Activated T-helper 1 cell treated with anti-CD3 and anti-CD28 coated beads, Interleukin-12 subunit alpha, Interleukin-12 subunit beta, Interleukin-2, Interleukin-4 antibody, amounts not matched to agents 30 ng/mL and 10 ng/mL and 1 ng/mL, durations not matched to agents 14 hours and 24 hours and 36 hours (primary cell): ENCODE data around the gene MOB3C. TPM values are rescaled to one million over a fixed set of nuclear protein-coding genes. Genes with fewer than 3 reads are reported as not detected.

Experiments
- DNase-seq: peaks from one replicate; pipeline ENCODE4 v3.0.0; 2021; ENCODE audit warnings: low spot score
- H3K27ac Mint-ChIP-seq: one replicate; pipeline ENCODE4 v1.8.0; 2021; ENCODE audit warnings: mild to moderate bottlenecking, mixed read lengths
- H3K27me3 Mint-ChIP-seq: one replicate; pipeline ENCODE4 v1.8.0; 2022; ENCODE audit warnings: mild to moderate bottlenecking, moderate library complexity, mixed read lengths; ENCODE audit not compliant: insufficient read depth
- H3K36me3 Mint-ChIP-seq: one replicate; pipeline ENCODE4 v1.8.0; 2021; ENCODE audit warnings: low read depth, mixed read lengths
- H3K4me1 Mint-ChIP-seq: one replicate; pipeline ENCODE4 v1.8.0; 2021; ENCODE audit warnings: low read depth, mixed read lengths
- H3K4me3 Mint-ChIP-seq: one replicate; pipeline ENCODE4 v1.8.0; 2021; ENCODE audit warnings: mild to moderate bottlenecking, moderate library complexity, mixed read lengths
- H3K9me3 Mint-ChIP-seq: one replicate; pipeline ENCODE4 v1.8.0; 2021; ENCODE audit warnings: mixed read lengths
- intact Hi-C: fragments of 100-400 bp; cut with micrococcal nuclease; formaldehyde crosslinking; loops from one replicate; pipeline ENCODE4 v1.15.1; 2024
- total RNA-seq: library from RNA; stranded (reverse); gene quantifications from 2 replicates; pipeline ENCODE4 v1.2.3, GENCODE V29; 2022

MOB3C gene
- total RNA-seq, 1 donor from 2014 or later: 16.9 TPM

GRCh38 chr1:46612937-46613660, 3.5 kb downstream of the MOB3C start:
- H3K27me3 Mint-ChIP-seq: no peaks in the 10 kb centered on the region
- H3K27ac Mint-ChIP-seq: peak overlapping the region; percentile 19
- intact Hi-C loops: no loop called here
- no peak overlapping the region for H3K4me3 Mint-ChIP-seq
- no peaks in the 10 kb centered on the region for H3K9me3 Mint-ChIP-seq
- peaks cover 40% of the 10 kb centered on the region for H3K4me1 Mint-ChIP-seq
- peaks cover 35% of the 10 kb centered on the region for H3K36me3 Mint-ChIP-seq
- no peak for DNase-seq

- Mint-ChIP-seq H3K27me3 (no peaks in the 10 kb centered on the region), H3K4me3 (no peak overlapping the region), H3K27ac (no peak overlapping the region), H3K36me3 (peaks cover 39% of the 10 kb centered on the region), H3K9me3 (no peaks in the 10 kb centered on the region), H3K4me1 (peaks cover 30% of the 10 kb centered on the region)
- no peak for DNase-seq
- intact Hi-C loops: no loop called here
These were observed 4.9 kb downstream of the MOB3C start for GRCh38 chr1:46611691-46612221.

GRCh38 chr1:46607345-46608130, 9.1 kb downstream of the MOB3C start:
- H3K27ac Mint-ChIP-seq: peak overlapping the region; percentile 49
- H3K4me1 Mint-ChIP-seq: peaks cover 41% of the 10 kb centered on the region
- peaks cover 40% of the 10 kb centered on the region for H3K36me3 Mint-ChIP-seq
- no peaks in the 10 kb centered on the region for H3K9me3 Mint-ChIP-seq
- no peak for DNase-seq
- intact Hi-C loops: no loop called here
- H3K4me3 Mint-ChIP-seq: no peak overlapping the region
- H3K27me3 Mint-ChIP-seq: no peaks in the 10 kb centered on the region

GRCh38 chr1:46606255-46606965, 10.2 kb downstream of the MOB3C start:
- H3K36me3 Mint-ChIP-seq: peaks cover 42% of the 10 kb centered on the region
- H3K4me1 Mint-ChIP-seq: peaks cover 48% of the 10 kb centered on the region
- H3K27ac Mint-ChIP-seq: no peak overlapping the region
- H3K27me3 Mint-ChIP-seq: no peaks in the 10 kb centered on the region
- intact Hi-C loops: no loop called here
- H3K9me3 Mint-ChIP-seq: no peaks in the 10 kb centered on the region
- peak overlapping the region; percentile 61 for H3K4me3 Mint-ChIP-seq
- DNase-seq: no peak

- Mint-ChIP-seq H3K4me1 (peaks cover 60% of the 10 kb centered on the region), H3K36me3 (peaks cover 42% of the 10 kb centered on the region), H3K9me3 (no peaks in the 10 kb centered on the region), H3K27ac (peak overlapping the region; percentile 75), H3K4me3 (peak overlapping the region; percentile 91), H3K27me3 (no peaks in the 10 kb centered on the region)
- intact Hi-C loops: no loop called here
- DNase-seq: no peak
These were observed 11.4 kb downstream of the MOB3C start for GRCh38 chr1:46605232-46605631.

GRCh38 chr1:46603858-46604549, 12.6 kb downstream of the MOB3C start, which contains the start of gene MKNK1:
TSS of gene MKNK1 (minus strand) at chr1:46604268. CDS start at chr1:46583327, 20,941 bp downstream.
- intact Hi-C loops: loop anchor here (1.0 to 5.0 kb wide), 6 partner anchors 12 to 256 kb away; partner anchors contain the start of genes ATPAF1, EFCAB14 and MOB3C
- peak within 1 kb of the TSS; percentile 91 for H3K4me3 Mint-ChIP-seq
- peaks cover 35% of the 10 kb centered on the region for H3K36me3 Mint-ChIP-seq
- peak within 1 kb of the TSS; percentile 88 for H3K27ac Mint-ChIP-seq
- H3K27me3 Mint-ChIP-seq: no peaks in the 10 kb centered on the region
- peak; percentile 99 for DNase-seq
- peaks cover 67% of the 10 kb centered on the region for H3K4me1 Mint-ChIP-seq
- H3K9me3 Mint-ChIP-seq: no peaks in the 10 kb centered on the region

GRCh38 chr1:46603481-46603857, 13.1 kb downstream of the MOB3C start:
- peaks cover 73% of the 10 kb centered on the region for H3K4me1 Mint-ChIP-seq

GRCh38 chr1:46601257-46602007, 15.2 kb downstream of the MOB3C start:
- peaks cover 30% of the 10 kb centered on the region for H3K36me3 Mint-ChIP-seq
- H3K9me3 Mint-ChIP-seq: no peaks in the 10 kb centered on the region
- peak overlapping the region; percentile 69 for H3K4me3 Mint-ChIP-seq
- peak overlapping the region; percentile 25 for H3K27ac Mint-ChIP-seq
- intact Hi-C loops: loop anchor here (5.0 kb wide), 1 partner anchor 69 kb away; no protein-coding TSS in a partner anchor
- no peak for DNase-seq
- peaks cover 89% of the 10 kb centered on the region for H3K4me1 Mint-ChIP-seq
- H3K27me3 Mint-ChIP-seq: no peaks in the 10 kb centered on the region

More at GRCh38 chr1:46603481-46603857, 13.1 kb downstream of the MOB3C start:
- intact Hi-C loops: loop anchor here (5.0 kb wide), 1 partner anchor 71 kb away; no protein-coding TSS in a partner anchor
- no peaks in the 10 kb centered on the region for H3K9me3 Mint-ChIP-seq
- H3K27ac Mint-ChIP-seq: peak overlapping the region; percentile 88
- peak overlapping the region; percentile 91 for H3K4me3 Mint-ChIP-seq
- no peak for DNase-seq
- peaks cover 30% of the 10 kb centered on the region for H3K36me3 Mint-ChIP-seq
- no peaks in the 10 kb centered on the region for H3K27me3 Mint-ChIP-seq

GRCh38 chr1:46599059-46599970, 17.3 kb downstream of the MOB3C start:
- intact Hi-C loops: no loop called here
- Mint-ChIP-seq H3K4me3 (no peak overlapping the region), H3K36me3 (peaks cover 35% of the 10 kb centered on the region), H3K4me1 (peaks cover 91% of the 10 kb centered on the region), H3K27me3 (no peaks in the 10 kb centered on the region), H3K27ac (no peak overlapping the region), H3K9me3 (no peaks in the 10 kb centered on the region)
- DNase-seq: no peak

GRCh38 chr1:46596846-46597245, 19.8 kb downstream of the MOB3C start:
- Mint-ChIP-seq H3K27me3 (no peaks in the 10 kb centered on the region), H3K27ac (no peak overlapping the region), H3K4me3 (no peak overlapping the region), H3K4me1 (peaks cover 92% of the 10 kb centered on the region), H3K36me3 (peaks cover 54% of the 10 kb centered on the region), H3K9me3 (no peaks in the 10 kb centered on the region)
- no peak for DNase-seq
- intact Hi-C loops: no loop called here

GRCh38 chr1:46596036-46596435, 20.6 kb downstream of the MOB3C start:
- Mint-ChIP-seq H3K4me1 (peaks cover 92% of the 10 kb centered on the region), H3K27me3 (no peaks in the 10 kb centered on the region), H3K27ac (peak overlapping the region; percentile 29), H3K4me3 (no peak overlapping the region), H3K9me3 (no peaks in the 10 kb centered on the region), H3K36me3 (peaks cover 53% of the 10 kb centered on the region)
- no peak for DNase-seq
- intact Hi-C loops: no loop called here
